Peyer's patch (tissue), 4 donors: ENCODE data around the gene SFXN2.

Source experiments
- POLR2A ChIP-seq, 2 donors: fragments of 450-650 bp; IDR thresholded peaks; one replicate each; pipeline ENCODE4 v1.5.1; 2017; ENCODE audit warnings: antibody characterized with exemption in 2 of 2, mild to moderate bottlenecking in 2 of 2, moderate library complexity in 2 of 2
- TF ChIP-seq, protein P1 (sequence below), 6 experiments: fragments of 450-650 bp in 4 of 6; fragments of 200-600 bp in 2 of 6; sonication (generic) in 1 of 6; IDR thresholded peaks; one replicate each; pipeline ENCODE4 v1.5.1; 2017 to 2019; ENCODE audit warnings: antibody characterized with exemption in 6 of 6, mild to moderate bottlenecking in 3 of 6, moderate library complexity in 1 of 6

DNA sequence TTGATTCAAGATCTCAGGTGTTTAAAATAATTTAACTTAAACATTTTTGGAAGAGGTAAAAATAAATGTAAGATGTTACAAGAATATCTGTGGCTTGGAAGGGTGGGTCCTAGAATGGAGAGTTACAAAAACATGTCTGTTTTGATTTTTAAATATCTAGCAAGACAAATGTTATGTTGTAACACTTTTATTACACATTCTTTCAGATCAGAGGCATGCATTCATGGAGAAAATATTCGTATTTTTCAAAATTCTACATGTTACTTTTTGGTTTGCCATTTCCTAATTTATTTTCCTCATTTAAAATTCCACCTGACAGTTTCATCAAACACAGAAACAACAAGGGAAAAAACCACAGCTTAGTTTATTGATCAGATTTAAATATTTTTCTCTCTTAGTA is 39.3 kb downstream of the SFXN2 start:
- TF ChIP-seq, protein P1, sequence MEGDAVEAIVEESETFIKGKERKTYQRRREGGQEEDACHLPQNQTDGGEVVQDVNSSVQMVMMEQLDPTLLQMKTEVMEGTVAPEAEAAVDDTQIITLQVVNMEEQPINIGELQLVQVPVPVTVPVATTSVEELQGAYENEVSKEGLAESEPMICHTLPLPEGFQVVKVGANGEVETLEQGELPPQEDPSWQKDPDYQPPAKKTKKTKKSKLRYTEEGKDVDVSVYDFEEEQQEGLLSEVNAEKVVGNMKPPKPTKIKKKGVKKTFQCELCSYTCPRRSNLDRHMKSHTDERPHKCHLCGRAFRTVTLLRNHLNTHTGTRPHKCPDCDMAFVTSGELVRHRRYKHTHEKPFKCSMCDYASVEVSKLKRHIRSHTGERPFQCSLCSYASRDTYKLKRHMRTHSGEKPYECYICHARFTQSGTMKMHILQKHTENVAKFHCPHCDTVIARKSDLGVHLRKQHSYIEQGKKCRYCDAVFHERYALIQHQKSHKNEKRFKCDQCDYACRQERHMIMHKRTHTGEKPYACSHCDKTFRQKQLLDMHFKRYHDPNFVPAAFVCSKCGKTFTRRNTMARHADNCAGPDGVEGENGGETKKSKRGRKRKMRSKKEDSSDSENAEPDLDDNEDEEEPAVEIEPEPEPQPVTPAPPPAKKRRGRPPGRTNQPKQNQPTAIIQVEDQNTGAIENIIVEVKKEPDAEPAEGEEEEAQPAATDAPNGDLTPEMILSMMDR (IDR thresholded peaks at IDR 0.05) = no peak
- TF ChIP-seq POLR2A (IDR thresholded peaks at IDR 0.05) = no peak
